ENCODE measurements around the gene CBX5. TPM values are rescaled to one million over a fixed set of nuclear protein-coding genes. Genes with fewer than 3 reads are reported as not detected.
A peak's percentile ranks its signal among the peaks of the same experiment; 100 is the strongest.

CBX5 gene
- total RNA-seq, 2 experiments from 2014 or later: 38.8 to 38.9 TPM

DNA sequence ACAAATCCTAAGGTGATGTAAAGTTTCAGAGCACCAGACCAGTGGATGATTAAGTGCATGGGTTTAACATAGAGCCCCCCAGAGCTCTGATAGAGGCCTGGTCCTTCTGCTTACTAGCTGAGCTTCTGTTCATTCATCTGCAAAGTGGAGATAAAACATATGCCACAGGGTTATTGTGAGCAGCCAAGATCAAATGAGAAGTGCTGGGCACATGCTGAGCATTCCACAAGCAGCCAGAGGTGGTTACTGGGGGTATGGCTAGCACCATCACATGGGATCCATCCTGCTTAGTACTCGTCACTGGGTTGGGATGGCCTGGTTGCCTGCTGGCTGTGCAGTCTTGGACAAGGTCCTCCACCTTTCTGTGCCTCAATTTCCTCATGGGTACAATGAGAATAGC lies 73.1 kb downstream of the CBX5 start:
- Mint-ChIP-seq H3K9me3 (no peaks in the 10 kb centered on the region), H3K4me3 (no peak overlapping the region), H3K4me1 (ENCODE audit: low read depth) (no peaks in the 10 kb centered on the region), H3K36me3 (ENCODE audit: low read depth) (no peaks in the 10 kb centered on the region), H3K27me3 (peaks cover 60% of the 10 kb centered on the region), H3K27ac (no peak overlapping the region)
- Histone ChIP-seq H3K36me3 (ENCODE audit: insufficient read depth, low read length) (no peaks in the 10 kb centered on the region), H3K27me3 (ENCODE audit: control insufficient read depth in 1 of 2, insufficient read depth in 2 of 2, low read length in 2 of 2) (peaks cover 19 to 31% of the 10 kb centered on the region in 2 experiments), H3K4me1 (ENCODE audit: insufficient read depth, low read length) (peaks cover 7% of the 10 kb centered on the region), H3K9me3 (ENCODE audit: control insufficient read depth in 1 of 2, insufficient read depth in 1 of 2, low read length in 2 of 2) (no peaks in the 10 kb centered on the region), H3K4me3 (ENCODE audit: low read length) (no peak overlapping the region), H3K27ac (ENCODE audit: low read depth in 1 of 2, low read length in 2 of 2) (no peak overlapping the region)
- CTCF ChIA-PET: interaction anchor here (1.0 to 5.1 kb wide), 11 partner anchors 11 to 221 kb away, joined by 3 to 59 read pairs (median 6); partner anchors contain the start of genes HOXC10, HOXC5 and HOXC8
- ATAC-seq (ENCODE audit: poor library complexity) (no peak), DNase-seq (no peak)
- intact Hi-C loops (cut with DNase I, micrococcal nuclease): loop anchor here (1.0 to 10.0 kb wide), 2 partner anchors 200 to 502 kb away; no protein-coding TSS in a partner anchor
- POLR2A ChIA-PET: interaction anchor here (1.6 kb wide), 1 partner anchor 201 kb away, joined by 8 read pairs; no protein-coding TSS in a partner anchor
- TF ChIP-seq, protein P1, sequence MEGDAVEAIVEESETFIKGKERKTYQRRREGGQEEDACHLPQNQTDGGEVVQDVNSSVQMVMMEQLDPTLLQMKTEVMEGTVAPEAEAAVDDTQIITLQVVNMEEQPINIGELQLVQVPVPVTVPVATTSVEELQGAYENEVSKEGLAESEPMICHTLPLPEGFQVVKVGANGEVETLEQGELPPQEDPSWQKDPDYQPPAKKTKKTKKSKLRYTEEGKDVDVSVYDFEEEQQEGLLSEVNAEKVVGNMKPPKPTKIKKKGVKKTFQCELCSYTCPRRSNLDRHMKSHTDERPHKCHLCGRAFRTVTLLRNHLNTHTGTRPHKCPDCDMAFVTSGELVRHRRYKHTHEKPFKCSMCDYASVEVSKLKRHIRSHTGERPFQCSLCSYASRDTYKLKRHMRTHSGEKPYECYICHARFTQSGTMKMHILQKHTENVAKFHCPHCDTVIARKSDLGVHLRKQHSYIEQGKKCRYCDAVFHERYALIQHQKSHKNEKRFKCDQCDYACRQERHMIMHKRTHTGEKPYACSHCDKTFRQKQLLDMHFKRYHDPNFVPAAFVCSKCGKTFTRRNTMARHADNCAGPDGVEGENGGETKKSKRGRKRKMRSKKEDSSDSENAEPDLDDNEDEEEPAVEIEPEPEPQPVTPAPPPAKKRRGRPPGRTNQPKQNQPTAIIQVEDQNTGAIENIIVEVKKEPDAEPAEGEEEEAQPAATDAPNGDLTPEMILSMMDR (IDR thresholded peaks at IDR 0.05): no peak

DNA sequence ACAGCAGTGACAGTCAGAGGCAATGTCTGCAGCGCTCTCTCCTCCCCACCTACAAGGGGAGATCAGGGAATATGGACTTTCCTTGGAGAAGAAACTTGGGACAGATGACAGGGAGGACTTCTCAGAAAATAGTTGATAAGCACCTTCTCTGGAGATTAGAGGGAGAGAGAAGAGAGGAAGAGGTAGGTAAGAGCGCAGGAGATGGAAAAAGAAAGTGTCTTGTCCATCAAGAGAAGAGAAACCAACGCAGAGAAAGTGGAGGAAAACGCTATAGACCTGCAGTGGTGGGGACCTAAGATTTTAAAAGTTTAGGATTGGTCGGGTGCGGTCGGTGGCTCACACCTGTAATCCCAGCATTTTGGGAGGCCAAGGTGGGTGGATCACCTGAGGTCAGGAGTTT lies 75.6 kb downstream of the CBX5 start:
- POLR2A ChIA-PET: no interaction called here
- H3K36me3 Mint-ChIP-seq (ENCODE audit: low read depth): no peaks in the 10 kb centered on the region
- H3K9me3 ChIP-seq (ENCODE audit: control insufficient read depth in 1 of 2, insufficient read depth in 1 of 2, low read length in 2 of 2): no peaks in the 10 kb centered on the region
- H3K27me3 Mint-ChIP-seq: peaks cover 78% of the 10 kb centered on the region
- DNase-seq (no peak), ATAC-seq (ENCODE audit: poor library complexity) (no peak)
- peaks cover 12% of the 10 kb centered on the region for H3K4me1 ChIP-seq (ENCODE audit: insufficient read depth, low read length)
- H3K4me3 ChIP-seq (ENCODE audit: low read length): no peak overlapping the region
- CTCF ChIA-PET: interaction anchor here (4.2 to 5.1 kb wide), 2 partner anchors 12 to 198 kb away, joined by 23 to 59 read pairs; partner anchors contain the start of gene HOXC8
- H3K4me1 Mint-ChIP-seq (ENCODE audit: low read depth): no peaks in the 10 kb centered on the region
- H3K9me3 Mint-ChIP-seq: no peaks in the 10 kb centered on the region
- no peak overlapping the region for H3K4me3 Mint-ChIP-seq
- H3K27ac Mint-ChIP-seq: no peak overlapping the region
- peaks cover 35 to 43% of the 10 kb centered on the region in 2 experiments for H3K27me3 ChIP-seq (ENCODE audit: control insufficient read depth in 1 of 2, insufficient read depth in 2 of 2, low read length in 2 of 2)
- TF ChIP-seq, protein P1 (IDR thresholded peaks at IDR 0.05): no peak
- no peaks in the 10 kb centered on the region for H3K36me3 ChIP-seq (ENCODE audit: insufficient read depth, low read length)
- H3K27ac ChIP-seq (ENCODE audit: low read depth in 1 of 2, low read length in 2 of 2): no peak overlapping the region
- intact Hi-C loops (cut with DNase I, micrococcal nuclease): loop anchor here in 1 of 2 experiments (10.0 kb wide), 1 partner anchor 500 kb away; no protein-coding TSS in a partner anchor

GRCh38 chr12:54201001-54201794 lies 78.7 kb downstream of the CBX5 start:
- Histone ChIP-seq H3K36me3 (ENCODE audit: insufficient read depth, low read length) (no peaks in the 10 kb centered on the region), H3K4me3 (ENCODE audit: low read length) (no peak overlapping the region), H3K27ac (ENCODE audit: low read depth in 1 of 2, low read length in 2 of 2) (no peak overlapping the region), H3K9me3 (ENCODE audit: control insufficient read depth in 1 of 2, insufficient read depth in 1 of 2, low read length in 2 of 2) (no peaks in the 10 kb centered on the region), H3K27me3 (ENCODE audit: control insufficient read depth in 1 of 2, insufficient read depth in 2 of 2, low read length in 2 of 2) (peaks cover 50 to 61% of the 10 kb centered on the region in 2 experiments), H3K4me1 (ENCODE audit: insufficient read depth, low read length) (peaks cover 5% of the 10 kb centered on the region)
- peak; percentile 98 for ATAC-seq (ENCODE audit: poor library complexity)
- intact Hi-C loops (cut with DNase I, micrococcal nuclease): loop anchor here (1.0 to 10.0 kb wide), 4 partner anchors 194 to 496 kb away; partner anchors contain the start of gene HOXC10 (in 1 of the 2)
- POLR2A ChIA-PET: interaction anchor here (1.1 to 1.5 kb wide), 4 partner anchors 10 to 196 kb away, joined by 3 to 5 read pairs (median 4); partner anchors contain the start of gene HOXC5
- DNase-seq: peak; percentile 46 to 83 (median 57)
- TF ChIP-seq, protein P1 (IDR thresholded peaks at IDR 0.05): peak; percentile 92
- CTCF ChIA-PET: interaction anchor here (0.6 to 3.0 kb wide), 31 partner anchors 9 to 501 kb away, joined by 3 to 40 read pairs (median 4); partner anchors contain the start of genes HOXC10, HOXC5, HOXC8 and HOXC9
- Mint-ChIP-seq H3K27ac (no peak overlapping the region), H3K9me3 (no peaks in the 10 kb centered on the region), H3K4me1 (ENCODE audit: low read depth) (no peaks in the 10 kb centered on the region), H3K27me3 (peaks cover 89% of the 10 kb centered on the region), H3K4me3 (no peak overlapping the region), H3K36me3 (ENCODE audit: low read depth) (no peaks in the 10 kb centered on the region)
